GM12878 (cell line): ENCODE results near the gene SMOC1. TPM values are rescaled to one million over a fixed set of nuclear protein-coding genes. Genes with fewer than 3 reads are reported as not detected.

Experiments used
- ATAC-seq: fragments of 200-7000 bp; cut with Tn5 transposase; 3 replicates; pipeline ENCODE4 v1.9.1; 2020; ENCODE audit warnings: mild to moderate bottlenecking, moderate library complexity
- BruUV-seq: library from RNA; stranded (reverse); fragments of 400-500 nt; replicated peaks from 2 replicates; lab custom pipeline; 2021; lab: Mats Ljungman, UMichigan
- CTCF ChIA-PET: fragments of 300-600 bp; sonication (Branson Sonifier 250); formaldehyde crosslinking; extraction: SDS; loops from one replicate; lab custom pipeline; 2021; ENCODE audit warnings: inconsistent platforms; lab: Yijun Ruan, JAX
- POLR2A ChIA-PET: fragments of 350-600 bp; formaldehyde crosslinking; extraction: SDS; loops from one replicate; lab custom pipeline; 2021; ENCODE audit warnings: inconsistent platforms; lab: Charles Lee
- RAD21 ChIA-PET: fragments of 300-600 bp; sonication (Branson Sonifier 250); formaldehyde crosslinking; loops from one replicate; lab custom pipeline; 2023; ENCODE audit warnings: antibody characterized with exemption; ENCODE audit not compliant: unreplicated experiment; lab: Charles Lee
- SMC1A ChIA-PET: fragments of 300-600 bp; sonication (Branson Sonifier 250); formaldehyde crosslinking; loops from one replicate; lab custom pipeline; 2023; ENCODE audit not compliant: unreplicated experiment, uncharacterized antibody; lab: Charles Lee
- DNase-seq: peaks from one replicate; pipeline ENCODE4 v3.0.0-alpha.2; 2011; ENCODE audit warnings: low read depth, low spot score
- FAIRE-seq: peaks from 3 replicates; lab custom pipeline; 2011; peaks lifted over from hg19 to GRCh38; lab: Jason Lieb, UNC
- H2AFZ ChIP-seq: 2 replicates; pipeline ENCODE4 v1.6.0; 2011; ENCODE audit warnings: low read depth, low read length, control low read depth; ENCODE audit not compliant: control insufficient read depth
- H3K27ac ChIP-seq: 2 replicates; pipeline ENCODE4 v1.5.1; 2011; ENCODE audit warnings: control low read depth; ENCODE audit not compliant: control insufficient read depth, insufficient read depth
- H3K27me3 ChIP-seq, 2 experiments: replicated peaks in 1 of 2; 2 replicates each; pipeline versions ENCODE4 v1.6.0 to v1.6.1; 2011; ENCODE audit warnings: low read length in 1 of 2; ENCODE audit not compliant: control insufficient read depth in 2 of 2, insufficient read depth in 2 of 2
- H3K36me3 ChIP-seq, 2 experiments: 2 replicates each; pipeline ENCODE4 v1.5.1; 2011; ENCODE audit warnings: low read length in 1 of 2; ENCODE audit not compliant: control insufficient read depth in 2 of 2, insufficient read depth in 2 of 2
- H3K4me1 ChIP-seq: 2 replicates; pipeline ENCODE4 v1.6.1; 2011; ENCODE audit warnings: mild to moderate bottlenecking, low read length, moderate library complexity, mixed read lengths; ENCODE audit not compliant: control insufficient read depth, insufficient read depth
- H3K4me2 ChIP-seq: 2 replicates; pipeline ENCODE4 v1.6.0; 2011; ENCODE audit warnings: control low read depth; ENCODE audit not compliant: control insufficient read depth, insufficient read depth
- H3K4me3 ChIP-seq: fragments of 200-600 bp; sonication (generic); 2 replicates; pipeline ENCODE4 v1.5.1; 2016
- H3K79me2 ChIP-seq: 2 replicates; pipeline ENCODE4 v1.6.0; 2011; ENCODE audit warnings: low read length; ENCODE audit not compliant: control insufficient read depth, insufficient read depth
- H3K9ac ChIP-seq: 2 replicates; pipeline ENCODE4 v1.8.0; 2011; ENCODE audit warnings: low read length, control low read depth, mixed read lengths; ENCODE audit not compliant: control insufficient read depth, insufficient read depth
- H3K9me3 ChIP-seq: replicated peaks from 3 replicates; pipeline ENCODE4 v1.5.1; 2011; ENCODE audit warnings: mild to moderate bottlenecking, low read length; ENCODE audit not compliant: control insufficient read depth, insufficient read depth
- H4K20me1 ChIP-seq: 2 replicates; pipeline ENCODE4 v1.6.0; 2011; ENCODE audit not compliant: control insufficient read depth, insufficient read depth
- BCL11A ChIP-seq: IDR thresholded peaks from 2 replicates; pipeline ENCODE4 v1.6.1; 2011; ENCODE audit warnings: low read depth, low read length
- BHLHE40 ChIP-seq, 2 experiments: fragments of 450-650 bp in 1 of 2; IDR thresholded peaks; 2 replicates each; pipeline ENCODE4 v1.6.1; 2011 to 2017; ENCODE audit warnings: low read depth in 2 of 2, borderline replicate concordance in 1 of 2, improper control_type of control experiment in 1 of 2, low read length in 1 of 2, mild to moderate bottlenecking in 1 of 2
- CHD4 ChIP-seq: fragments of 200-600 bp; sonication (generic); IDR thresholded peaks from 2 replicates; pipeline ENCODE4 v1.6.1; 2016; ENCODE audit warnings: mild to moderate bottlenecking
- CUX1 ChIP-seq: IDR thresholded peaks from 2 replicates; pipeline ENCODE4 v1.6.1; 2012; ENCODE audit warnings: improper control_type of control experiment, low read depth, low read length; ENCODE audit not compliant: insufficient replicate concordance
- DPF2 ChIP-seq: fragments of 450-650 bp; IDR thresholded peaks from 2 replicates; pipeline ENCODE4 v1.6.1; 2017; ENCODE audit warnings: mild to moderate bottlenecking
- ESRRA ChIP-seq: IDR thresholded peaks from 2 replicates; pipeline ENCODE4 v1.6.1; 2012; ENCODE audit warnings: mild to moderate bottlenecking, low read length, improper control_type of control experiment
- ETV6 ChIP-seq, 2 experiments: fragments of 450-650 bp in 1 of 2; IDR thresholded peaks in 1 of 2; conservative IDR thresholded peaks in 1 of 2; 2 replicates each; pipeline ENCODE4 v1.6.1; 2014; ENCODE audit warnings: antibody characterized with exemption in 1 of 2, borderline replicate concordance in 1 of 2, low read depth in 1 of 2, mild to moderate bottlenecking in 1 of 2, moderate library complexity in 1 of 2
- HDGF ChIP-seq: fragments of 450-650 bp; IDR thresholded peaks from 2 replicates; pipeline ENCODE4 v1.6.1; 2016; ENCODE audit warnings: antibody characterized with exemption
- NR2C1 ChIP-seq: fragments of 450-650 bp; IDR thresholded peaks from 2 replicates; pipeline ENCODE4 v1.6.1; 2017; ENCODE audit warnings: antibody characterized with exemption, mild to moderate bottlenecking, moderate library complexity
- RAD21 ChIP-seq: IDR thresholded peaks from 2 replicates; pipeline ENCODE4 v1.6.1; 2011; ENCODE audit warnings: mild to moderate bottlenecking, low read depth, low read length, moderate library complexity; ENCODE audit not compliant: insufficient read depth
- SMC3 ChIP-seq: IDR thresholded peaks from 2 replicates; pipeline ENCODE4 v1.6.1; 2011; ENCODE audit warnings: low read length, improper control_type of control experiment, borderline replicate concordance
- SUPT20H ChIP-seq: IDR thresholded peaks from 2 replicates; pipeline ENCODE4 v1.6.1; 2011; ENCODE audit warnings: low read depth, mild to moderate bottlenecking, low read length, moderate library complexity, borderline replicate concordance; ENCODE audit not compliant: control insufficient read depth
- YY1 ChIP-seq: IDR thresholded peaks from 2 replicates; pipeline ENCODE4 v1.6.1; 2011; ENCODE audit warnings: low read depth, mild to moderate bottlenecking, low read length
- WGBS: methylation state at CpG from one replicate; pipeline ENCODE4 v1.1.6; 2016; ENCODE audit warnings: low lambda C conversion rate; ENCODE audit not compliant: insufficient replicate concordance, insufficient coverage; ENCODE audit errors: missing lambda C conversion rate; 5-methylcytosine and 5-hydroxymethylcytosine counted together
- in situ Hi-C: fragments of 300-500 bp; cut with MboI; formaldehyde crosslinking; loops from 9 replicates; pipeline ENCODE4 v1.14.3; 2018; ENCODE audit warnings: mixed read lengths
- intact Hi-C: fragments of 100-400 bp; cut with micrococcal nuclease; formaldehyde crosslinking; loops from one replicate; pipeline ENCODE4 v1.14.2; 2022; ENCODE audit not compliant: unreplicated experiment
- polyA plus RNA-seq, 11 experiments: library from polyadenylated mRNA; depleted of rRNA in 4 of 11; unstranded in 6 of 11; stranded (reverse) in 5 of 11; fragments of >200 nt; fragmentation: Nextera tagmentation in 4 of 11; fragmentation: Illumina TruSeq in 1 of 11; extraction: Ambion mirVana in 4 of 11; extraction: Trizol in 1 of 11; gene quantifications; 1 replicate in 1 of 11; 2 replicates in 10 of 11; pipeline versions ENCODE4 v1.2.1 to v1.2.3, GENCODE V29; 2011 to 2016; ENCODE audit warnings: inconsistent platforms in 2 of 11, missing spikeins in 2 of 11, low read depth in 1 of 11
- total RNA-seq, 4 experiments: library from RNA; depleted of rRNA in 3 of 4; stranded (reverse); fragments of >200 nt in 3 of 4; fragmentation: Illumina TruSeq in 1 of 4; extraction: Trizol in 1 of 4; gene quantifications; 2 replicates each; pipeline versions ENCODE4 v1.2.1 to v1.2.3, GENCODE V29; 2013 to 2021
- TF ChIP-seq, protein P1 (sequence below), 3 experiments: IDR thresholded peaks in 2 of 3; conservative IDR thresholded peaks in 1 of 3; 2 replicates each; pipeline ENCODE4 v1.5.1; 2011; ENCODE audit warnings: low read depth in 3 of 3, low read length in 3 of 3, mild to moderate bottlenecking in 3 of 3, control low read depth in 2 of 3, moderate library complexity in 2 of 3, inconsistent platforms in 1 of 3, mixed read lengths in 1 of 3; ENCODE audit not compliant: control insufficient read depth in 2 of 3, insufficient read depth in 1 of 3; ENCODE audit errors: extremely low read depth in 1 of 3

SMOC1 gene
- total and polyA plus RNA-seq, 10 of the 15 experiments (the other 5 are each of a cell fraction or from before 2014, with no cell fraction given) = 0.03 to 0.26 (median 0.14) TPM; not detected in 7

DNA sequence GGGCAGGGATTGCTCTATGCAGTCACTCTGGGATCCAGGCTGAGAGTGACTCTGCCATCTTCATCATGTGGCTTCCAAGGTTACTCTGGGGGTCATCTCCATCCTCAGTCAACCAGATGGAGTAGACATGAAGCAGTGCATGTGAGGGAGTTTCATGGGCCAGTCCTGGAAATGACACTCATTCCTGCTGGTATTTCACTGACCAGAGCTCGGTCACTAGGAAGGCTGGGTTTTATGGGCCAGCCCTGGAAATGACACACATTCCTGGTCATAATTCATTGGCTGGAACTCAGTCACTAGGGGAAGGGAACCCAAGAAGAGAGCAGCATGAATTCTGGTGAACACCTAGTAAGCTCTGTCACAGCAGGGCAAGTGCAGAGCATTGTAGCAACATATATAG, 144.7 kb downstream of the SMOC1 start (continued):
- no peak for TF ChIP-seq CUX1
- TF ChIP-seq SUPT20H = no peak
- TF ChIP-seq HDGF = no peak

DNA sequence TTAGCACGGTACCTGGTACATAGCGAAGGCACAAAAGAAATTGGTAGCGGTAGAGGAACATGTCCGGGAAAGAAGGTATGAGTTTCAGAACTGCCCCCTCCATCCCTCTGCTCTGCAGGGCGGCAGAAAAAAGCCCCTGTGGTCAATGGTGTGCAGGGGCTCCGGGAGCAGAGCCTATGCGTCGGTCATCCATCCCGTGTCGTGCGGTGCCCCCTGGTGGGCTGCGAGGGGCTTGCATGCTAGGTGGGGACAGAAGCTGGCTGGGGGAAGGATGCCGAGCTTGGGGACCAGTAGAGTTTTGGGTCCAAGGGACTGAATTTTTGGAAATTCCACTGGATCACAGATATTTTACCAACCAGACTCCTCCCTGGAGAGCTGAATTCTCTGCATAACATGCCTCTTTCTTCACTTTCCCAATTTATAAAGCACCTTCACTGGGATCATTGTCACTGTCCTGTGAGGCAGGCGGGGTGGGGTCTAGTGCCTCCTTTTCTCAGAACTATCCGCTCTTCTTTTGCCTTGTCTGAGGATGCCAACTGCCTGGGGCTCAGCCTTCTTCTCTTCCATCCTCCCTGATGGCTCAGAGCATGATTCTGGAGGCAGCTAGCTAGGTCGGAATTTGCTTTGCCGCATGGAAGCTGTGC, 148.7 kb downstream of the SMOC1 start:
- 25% methylated on average over 17 of the region's 17 CpGs for WGBS
- in situ Hi-C loops = loop anchor here (5.0 to 10.0 kb wide), 2 partner anchors 211 to 443 kb away; no protein-coding TSS in a partner anchor
- TF ChIP-seq BCL11A (no peak), YY1 (peak; percentile 76), BHLHE40 (IDR thresholded peaks at IDR 0.05; ENCODE audit: borderline replicate concordance in 1 of 2, low read depth in 2 of 2, low read length in 1 of 2) (0 out of 4 replicates have a peak, but pooled peaks of 1 of the 2 experiments have one; percentile 21), DPF2 (no peak), CHD4 (no peak), NR2C1 (no peak), RAD21 (peak; percentile 99), SMC3 (peak; percentile 96), ESRRA (no peak), ETV6 (conservative IDR thresholded peaks at IDR 0.05 in 1 of 2, IDR thresholded peaks at IDR 0.05 in 1 of 2; ENCODE audit: borderline replicate concordance in 1 of 2, low read depth in 1 of 2) (no peak)
- TF ChIP-seq, protein P1, sequence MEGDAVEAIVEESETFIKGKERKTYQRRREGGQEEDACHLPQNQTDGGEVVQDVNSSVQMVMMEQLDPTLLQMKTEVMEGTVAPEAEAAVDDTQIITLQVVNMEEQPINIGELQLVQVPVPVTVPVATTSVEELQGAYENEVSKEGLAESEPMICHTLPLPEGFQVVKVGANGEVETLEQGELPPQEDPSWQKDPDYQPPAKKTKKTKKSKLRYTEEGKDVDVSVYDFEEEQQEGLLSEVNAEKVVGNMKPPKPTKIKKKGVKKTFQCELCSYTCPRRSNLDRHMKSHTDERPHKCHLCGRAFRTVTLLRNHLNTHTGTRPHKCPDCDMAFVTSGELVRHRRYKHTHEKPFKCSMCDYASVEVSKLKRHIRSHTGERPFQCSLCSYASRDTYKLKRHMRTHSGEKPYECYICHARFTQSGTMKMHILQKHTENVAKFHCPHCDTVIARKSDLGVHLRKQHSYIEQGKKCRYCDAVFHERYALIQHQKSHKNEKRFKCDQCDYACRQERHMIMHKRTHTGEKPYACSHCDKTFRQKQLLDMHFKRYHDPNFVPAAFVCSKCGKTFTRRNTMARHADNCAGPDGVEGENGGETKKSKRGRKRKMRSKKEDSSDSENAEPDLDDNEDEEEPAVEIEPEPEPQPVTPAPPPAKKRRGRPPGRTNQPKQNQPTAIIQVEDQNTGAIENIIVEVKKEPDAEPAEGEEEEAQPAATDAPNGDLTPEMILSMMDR (IDR thresholded peaks at IDR 0.05 in 2 of 3, conservative IDR thresholded peaks at IDR 0.05 in 1 of 3; ENCODE audit: control insufficient read depth in 2 of 3, extremely low read depth in 1 of 3, insufficient read depth in 1 of 3, low read depth in 3 of 3, low read length in 3 of 3) = peak; percentile 92 to 95 (median 94)

More for the DNA sequence above, 148.7 kb downstream of the SMOC1 start:
- Histone ChIP-seq H3K9ac (no peak overlapping the region), H3K4me3 (no peak overlapping the region), H2AFZ (no peak overlapping the region), H3K79me2 (no peaks in the 10 kb centered on the region), H3K9me3 (no peaks in the 10 kb centered on the region), H3K4me2 (no peak overlapping the region), H3K27me3 (no peaks in the 10 kb centered on the region; a peak in 1 of 4 replicates), H3K27ac (no peak overlapping the region), H4K20me1 (no peaks in the 10 kb centered on the region), H3K4me1 (no peaks in the 10 kb centered on the region), H3K36me3 (no peaks in the 10 kb centered on the region)
- ATAC-seq (peak; percentile 96), DNase-seq (no peak), FAIRE-seq (peak; percentile 87)
- intact Hi-C loops = loop anchor here (1.0 to 5.0 kb wide), 4 partner anchors 151 to 441 kb away; no protein-coding TSS in a partner anchor
- RAD21 ChIA-PET = interaction anchor here (0.5 to 1.9 kb wide), 16 partner anchors 12 to 380 kb away, joined by 3 to 28 read pairs (median 5); partner anchors contain the start of gene SMOC1
- no TSS peak for BruUV-seq
- SMC1A ChIA-PET = interaction anchor here (0.6 to 2.0 kb wide), 17 partner anchors 10 to 443 kb away, joined by 3 to 24 read pairs (median 4); no protein-coding TSS in a partner anchor
- CTCF ChIA-PET = interaction anchor here (0.6 to 4.5 kb wide), 31 partner anchors 8 to 791 kb away, joined by 3 to 61 read pairs (median 5); partner anchors contain the start of gene SMOC1
- POLR2A ChIA-PET = no interaction called here
